ENCODE results near the gene BLID.

DNA sequence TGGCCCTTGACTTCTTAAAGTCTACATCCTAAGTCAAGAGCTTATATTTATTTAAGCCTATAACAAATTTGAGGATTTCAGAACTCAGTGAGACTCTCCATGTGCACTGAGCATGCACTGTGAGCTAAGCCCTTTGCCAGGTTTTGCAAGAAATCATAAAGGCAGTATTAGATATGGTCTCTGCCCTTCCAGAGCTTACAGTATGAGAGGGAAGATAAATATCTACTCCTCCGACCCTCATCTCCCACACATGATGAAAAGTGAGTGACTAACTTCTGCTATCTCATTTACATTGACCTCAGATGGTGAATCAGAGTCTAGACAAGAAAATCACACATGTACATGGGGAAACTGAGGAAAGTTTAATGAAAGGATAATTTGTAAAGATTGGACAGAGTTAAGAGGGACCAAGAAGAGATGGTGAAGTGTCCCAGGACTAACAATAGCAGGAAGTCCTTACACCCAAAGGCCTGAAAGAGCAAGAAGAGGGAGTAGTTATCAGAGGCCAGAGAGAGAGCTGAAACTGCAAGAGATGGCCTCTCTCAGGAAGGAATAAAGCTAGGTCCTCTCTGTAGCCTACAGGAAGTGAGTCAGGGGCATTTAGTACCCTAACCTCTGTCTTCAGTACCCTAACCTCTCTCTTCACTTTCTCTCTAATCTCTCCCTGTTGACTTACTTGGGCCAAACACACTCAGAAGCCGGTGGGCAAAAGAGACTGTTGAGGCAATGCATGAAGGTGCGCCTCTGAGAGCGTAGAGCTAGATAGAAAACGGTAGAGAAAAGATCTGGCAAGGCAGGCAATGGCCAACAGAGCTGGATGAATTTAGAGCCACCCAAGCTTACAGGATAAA is 23.0 kb upstream of the BLID start:
- TF ChIP-seq CTCF (IDR thresholded peaks at IDR 0.05 in 4 of 5, conservative IDR thresholded peaks at IDR 0.05 in 1 of 5) (no peak), POLR2A (IDR thresholded peaks at IDR 0.05) (no peak)

Data from gastrocnemius medialis (tissue), 4 donors.